HG03097 (cell line): ENCODE measurements around the gene RASSF1.

ENCODE experiments used
- ATAC-seq: cut with Tn5 transposase; IDR thresholded peaks from one replicate; pipeline ENCODE4 v1.9.1; 2021; ENCODE audit not compliant: unreplicated experiment, low FRiP score

Gene RASSF1

GRCh38 chr3:50340448-50341329 lies at the start of gene RASSF1:
TSS of gene RASSF1 (minus strand) at chr3:50340836. CDS start at chr3:50340805, 31 bp downstream.
- ATAC-seq: no peak

- ATAC-seq: no peak
These were observed 48.8 kb upstream of the RASSF1 start for GRCh38 chr3:50389414-50389767.

GRCh38 chr3:50388720-50389413 lies 48.2 kb upstream of the RASSF1 start:
- ATAC-seq: no peak

GRCh38 chr3:50388016-50388719 lies 47.5 kb upstream of the RASSF1 start:
- ATAC-seq: no peak

- ATAC-seq: no peak
These were observed 45.1 kb upstream of the RASSF1 start for GRCh38 chr3:50385754-50386153.

- ATAC-seq: no peak
These were observed 43.1 kb upstream of the RASSF1 start for GRCh38 chr3:50383750-50384149.

- no peak for ATAC-seq
These were observed 42.1 kb upstream of the RASSF1 start for GRCh38 chr3:50382722-50383121.

GRCh38 chr3:50381383-50381782 lies 40.7 kb upstream of the RASSF1 start:
- ATAC-seq: no peak

GRCh38 chr3:50380405-50381085 lies 39.9 kb upstream of the RASSF1 start:
- ATAC-seq: no peak

- ATAC-seq: no peak
These were observed 38.1 kb upstream of the RASSF1 start for GRCh38 chr3:50378757-50379156.

GRCh38 chr3:50378024-50378423 lies 37.4 kb upstream of the RASSF1 start:
- no peak for ATAC-seq

- ATAC-seq: no peak
These were observed 34.8 kb upstream of the RASSF1 start for GRCh38 chr3:50375258-50375931.

- ATAC-seq: no peak
These were observed 34.0 kb upstream of the RASSF1 start for GRCh38 chr3:50374363-50375257.

- ATAC-seq: no peak
These were observed 32.8 kb upstream of the RASSF1 start for GRCh38 chr3:50373146-50374051.

- ATAC-seq: no peak
These were observed 31.7 kb upstream of the RASSF1 start for GRCh38 chr3:50372349-50372748.

GRCh38 chr3:50371133-50371685 lies 30.6 kb upstream of the RASSF1 start:
- no peak for ATAC-seq

- no peak for ATAC-seq
These were observed 30.0 kb upstream of the RASSF1 start for GRCh38 chr3:50370594-50370993.
